Hepatocyte (in vitro differentiated cells): ENCODE results near the gene NUMA1. TPM values are rescaled to one million over a fixed set of nuclear protein-coding genes. Genes with fewer than 3 reads are reported as not detected.

Experiments
- DNase-seq: peaks from one replicate; pipeline ENCODE4 v3.0.0-alpha.2; 2016; ENCODE audit warnings: low spot score
- H2AFZ ChIP-seq: fragments of 200-600 bp; sonication (generic); 2 replicates; pipeline ENCODE4 v1.6.0; 2016; ENCODE audit warnings: antibody characterized with exemption, mild to moderate bottlenecking
- H3K27ac ChIP-seq: fragments of 200-600 bp; sonication (generic); 2 replicates; pipeline ENCODE4 v1.5.1; 2016; ENCODE audit warnings: mild to moderate bottlenecking
- H3K27me3 ChIP-seq: fragments of 200-600 bp; sonication (generic); 2 replicates; pipeline ENCODE4 v1.6.1; 2016
- H3K36me3 ChIP-seq: fragments of 200-600 bp; sonication (generic); replicated peaks from 2 replicates; pipeline ENCODE4 v1.5.1; 2016; ENCODE audit warnings: low read depth; ENCODE audit not compliant: insufficient read depth
- H3K4me1 ChIP-seq: fragments of 200-600 bp; sonication (generic); 2 replicates; pipeline ENCODE4 v1.5.1; 2016; ENCODE audit warnings: mild to moderate bottlenecking, moderate library complexity; ENCODE audit not compliant: insufficient read depth
- H3K4me2 ChIP-seq: fragments of 200-600 bp; sonication (generic); 2 replicates; pipeline ENCODE4 v1.6.0; 2016
- H3K4me3 ChIP-seq: fragments of 200-600 bp; sonication (generic); 2 replicates; pipeline ENCODE4 v1.5.1; 2016; ENCODE audit warnings: mild to moderate bottlenecking
- H3K79me2 ChIP-seq: fragments of 200-600 bp; sonication (generic); 2 replicates; pipeline ENCODE4 v1.6.0; 2017; ENCODE audit warnings: mild to moderate bottlenecking
- H3K9me2 ChIP-seq: fragments of 200-600 bp; sonication (generic); replicated peaks from 2 replicates; pipeline ENCODE4 v1.6.0; 2017; ENCODE audit warnings: mild to moderate bottlenecking; ENCODE audit not compliant: insufficient read depth
- H3K9me3 ChIP-seq: fragments of 200-600 bp; sonication (generic); 2 replicates; pipeline ENCODE4 v1.5.1; 2016; ENCODE audit warnings: low read depth, mild to moderate bottlenecking
- H4K20me1 ChIP-seq: fragments of 200-600 bp; sonication (generic); 2 replicates; pipeline ENCODE4 v1.6.0; 2016; ENCODE audit warnings: mild to moderate bottlenecking; ENCODE audit not compliant: insufficient read depth, poor library complexity, severe bottlenecking
- EZH2 ChIP-seq: fragments of 200-600 bp; sonication (generic); IDR thresholded peaks from 2 replicates; pipeline ENCODE4 v1.6.1; 2016; ENCODE audit warnings: antibody characterized with exemption, mild to moderate bottlenecking, borderline replicate concordance
- EZH2phosphoT487 ChIP-seq: fragments of 200-600 bp; sonication (generic); IDR thresholded peaks from one replicate; pipeline ENCODE4 v1.6.1; 2018; ENCODE audit warnings: antibody characterized with exemption, mild to moderate bottlenecking, low read depth, moderate library complexity; ENCODE audit not compliant: unreplicated experiment, severe bottlenecking
- WGBS: methylation state at CpG from one replicate; pipeline ENCODE4 v1.1.6; 2016; ENCODE audit warnings: low lambda C conversion rate; ENCODE audit errors: missing lambda C conversion rate; 5-methylcytosine and 5-hydroxymethylcytosine counted together
- polyA plus RNA-seq: library from polyadenylated mRNA; unstranded; fragments of >200 nt; fragmentation: Nextera tagmentation; extraction: Ambion mirVana; gene quantifications from 2 replicates; pipeline ENCODE4 v1.2.1, GENCODE V29; 2016
- total RNA-seq: library from RNA; depleted of rRNA; stranded (reverse); fragments of >200 nt; gene quantifications from 2 replicates; pipeline ENCODE4 v1.2.3, GENCODE V29; 2014
- TF ChIP-seq, protein P1 (sequence below): fragments of 200-600 bp; sonication (generic); IDR thresholded peaks from 2 replicates; pipeline ENCODE4 v1.5.1; 2016; ENCODE audit warnings: antibody characterized with exemption, mild to moderate bottlenecking; ENCODE audit not compliant: poor library complexity

NUMA1 gene
- total and polyA plus RNA-seq, 2 experiments from 2014 or later = 103 to 140 TPM

- no peaks in the 10 kb centered on the region for H3K36me3 ChIP-seq
- peaks cover 87% of the 10 kb centered on the region for H4K20me1 ChIP-seq
- 62% methylated on average over 1 of the region's 1 CpG for WGBS
- H3K9me3 ChIP-seq = no peaks in the 10 kb centered on the region
- peak overlapping the region; percentile 26 for H3K27ac ChIP-seq
- TF ChIP-seq EZH2 = no peak
- TF ChIP-seq, protein P1, sequence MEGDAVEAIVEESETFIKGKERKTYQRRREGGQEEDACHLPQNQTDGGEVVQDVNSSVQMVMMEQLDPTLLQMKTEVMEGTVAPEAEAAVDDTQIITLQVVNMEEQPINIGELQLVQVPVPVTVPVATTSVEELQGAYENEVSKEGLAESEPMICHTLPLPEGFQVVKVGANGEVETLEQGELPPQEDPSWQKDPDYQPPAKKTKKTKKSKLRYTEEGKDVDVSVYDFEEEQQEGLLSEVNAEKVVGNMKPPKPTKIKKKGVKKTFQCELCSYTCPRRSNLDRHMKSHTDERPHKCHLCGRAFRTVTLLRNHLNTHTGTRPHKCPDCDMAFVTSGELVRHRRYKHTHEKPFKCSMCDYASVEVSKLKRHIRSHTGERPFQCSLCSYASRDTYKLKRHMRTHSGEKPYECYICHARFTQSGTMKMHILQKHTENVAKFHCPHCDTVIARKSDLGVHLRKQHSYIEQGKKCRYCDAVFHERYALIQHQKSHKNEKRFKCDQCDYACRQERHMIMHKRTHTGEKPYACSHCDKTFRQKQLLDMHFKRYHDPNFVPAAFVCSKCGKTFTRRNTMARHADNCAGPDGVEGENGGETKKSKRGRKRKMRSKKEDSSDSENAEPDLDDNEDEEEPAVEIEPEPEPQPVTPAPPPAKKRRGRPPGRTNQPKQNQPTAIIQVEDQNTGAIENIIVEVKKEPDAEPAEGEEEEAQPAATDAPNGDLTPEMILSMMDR = no peak
- no peak for TF ChIP-seq EZH2phosphoT487
- no peak for DNase-seq
- H2AFZ ChIP-seq = no peak overlapping the region
- no peak overlapping the region for H3K4me3 ChIP-seq
- no peaks in the 10 kb centered on the region for H3K27me3 ChIP-seq
- no peaks in the 10 kb centered on the region for H3K9me2 ChIP-seq
- H3K4me2 ChIP-seq = peak overlapping the region; percentile 16
- H3K79me2 ChIP-seq = peaks cover 100% of the 10 kb centered on the region
- H3K4me1 ChIP-seq = peaks cover 20% of the 10 kb centered on the region
Observed at GRCh38 chr11:72030472-72031045, 49.8 kb downstream of the NUMA1 start.

DNA sequence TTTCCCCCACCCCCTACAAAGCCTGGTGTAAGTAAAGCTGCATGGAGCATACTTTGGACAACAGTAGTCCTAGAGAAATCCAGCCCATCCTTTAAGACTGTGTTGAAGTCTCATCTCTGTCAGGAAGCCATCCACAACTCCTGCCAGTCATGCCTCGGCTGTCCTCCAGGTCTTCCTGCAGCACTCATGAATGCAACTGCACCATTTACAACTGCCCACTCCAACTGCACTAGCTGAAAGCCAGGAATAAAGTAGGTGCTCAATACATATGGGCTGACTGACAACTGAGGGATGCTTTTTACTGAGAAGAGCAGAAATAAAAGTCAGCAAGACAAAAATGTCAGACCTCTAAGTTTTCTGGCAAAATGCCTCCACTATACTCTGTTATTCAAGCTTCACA lies 54.3 kb downstream of the NUMA1 start:
- H3K27ac ChIP-seq = peak overlapping the region; percentile 67
- peaks cover 67% of the 10 kb centered on the region for H4K20me1 ChIP-seq
- no peak for DNase-seq
- H3K4me2 ChIP-seq = no peak overlapping the region
- no peaks in the 10 kb centered on the region for H3K9me3 ChIP-seq
- no peaks in the 10 kb centered on the region for H3K27me3 ChIP-seq
- no peak overlapping the region for H2AFZ ChIP-seq
- H3K9me2 ChIP-seq = no peaks in the 10 kb centered on the region
- no peak overlapping the region for H3K4me3 ChIP-seq
- 69% methylated on average over 1 of the region's 1 CpG for WGBS
- peaks cover 89% of the 10 kb centered on the region for H3K79me2 ChIP-seq
- H3K4me1 ChIP-seq = peaks cover 13% of the 10 kb centered on the region
- peaks cover 7% of the 10 kb centered on the region for H3K36me3 ChIP-seq
- TF ChIP-seq, protein P1 = no peak
- TF ChIP-seq EZH2phosphoT487 (no peak), EZH2 (no peak)

- WGBS = 53% methylated on average over 5 of the region's 5 CpGs
- Histone ChIP-seq H3K79me2 (peaks cover 75% of the 10 kb centered on the region), H3K4me1 (no peaks in the 10 kb centered on the region), H3K9me3 (no peaks in the 10 kb centered on the region), H3K4me2 (no peak overlapping the region), H3K36me3 (peaks cover 7% of the 10 kb centered on the region), H3K4me3 (no peak overlapping the region), H3K27me3 (no peaks in the 10 kb centered on the region), H4K20me1 (peaks cover 48% of the 10 kb centered on the region), H3K27ac (no peak overlapping the region), H3K9me2 (no peaks in the 10 kb centered on the region), H2AFZ (no peak overlapping the region)
- no peak for TF ChIP-seq EZH2
- DNase-seq = no peak
Observed at GRCh38 chr11:72024069-72024754, 56.1 kb downstream of the NUMA1 start.

DNA sequence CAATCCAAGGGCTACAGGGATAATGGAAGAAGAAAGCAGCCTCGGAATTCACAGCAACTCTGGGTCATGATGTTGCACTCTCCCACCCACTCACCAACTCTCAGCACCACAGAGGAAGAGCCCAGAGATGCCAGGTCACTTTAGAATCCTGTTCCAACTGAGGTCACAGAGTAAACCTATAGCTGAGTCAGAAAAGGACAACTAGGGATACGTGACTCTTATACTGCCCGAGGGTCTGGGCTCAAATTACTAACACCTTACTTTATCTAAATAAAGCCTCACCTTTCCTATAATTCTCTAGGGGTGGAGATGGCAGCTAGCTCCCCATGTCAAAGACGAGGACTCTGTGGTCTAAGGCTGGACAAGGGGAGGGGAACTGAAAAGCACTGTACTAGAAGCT lies 57.0 kb downstream of the NUMA1 start:
- Histone ChIP-seq H3K4me3 (no peak overlapping the region), H3K36me3 (peaks cover 7% of the 10 kb centered on the region), H3K27ac (no peak overlapping the region), H3K4me2 (no peak overlapping the region), H3K9me3 (no peaks in the 10 kb centered on the region), H3K4me1 (no peaks in the 10 kb centered on the region), H4K20me1 (peaks cover 45% of the 10 kb centered on the region), H3K9me2 (no peaks in the 10 kb centered on the region), H3K79me2 (peaks cover 66% of the 10 kb centered on the region), H3K27me3 (no peaks in the 10 kb centered on the region), H2AFZ (no peak overlapping the region)
- TF ChIP-seq, protein P1 = no peak
- TF ChIP-seq EZH2 (no peak), EZH2phosphoT487 (no peak)
- WGBS = 86% methylated on average over 4 of the region's 4 CpGs
- DNase-seq = no peak
